Measurements from ENCODE around the gene RNF212. TPM values are rescaled to one million over a fixed set of nuclear protein-coding genes. Genes with fewer than 3 reads are reported as not detected.

The RNF212 gene
- total RNA-seq, 6 donors from 2014 or later: 2.7 to 14.7 (median 5.3) TPM

- no peak overlapping the region for H3K27ac ChIP-seq
- WGBS, 2 donors: 58 to 80% methylated on average over 2 to 10 of the region's 16 CpGs
- TF ChIP-seq POLR2A (IDR thresholded peaks at IDR 0.05) (no peak), CTCF (IDR thresholded peaks at IDR 0.05) (no peak), POLR2AphosphoS5 (IDR thresholded peaks at IDR 0.05) (no peak), EP300 (IDR thresholded peaks at IDR 0.05) (no peak)
- ATAC-seq (ENCODE audit: low FRiP score in 2 of 2) (peak; percentile 16 to 27), DNase-seq (peak in 1 of 2 donors; percentile 56)
- H3K4me1 ChIP-seq: peaks cover 0 to 11% (median 0%) of the 10 kb centered on the region in 4 donors
- peaks cover 0 to 10% (median 2%) of the 10 kb centered on the region in 4 donors for H3K27me3 ChIP-seq
- H3K4me3 ChIP-seq: no peak overlapping the region
- H3K9me3 ChIP-seq: no peaks in the 10 kb centered on the region
- H3K36me3 ChIP-seq: no peaks in the 10 kb centered on the region
Measured at GRCh38 chr4:1058997-1059665, 54.2 kb downstream of the RNF212 start.

GRCh38 chr4:1058198-1058996, 55.0 kb downstream of the RNF212 start:
- whole genome bisulfite sequencing, 2 donors: 64 to 65% methylated on average over 26 to 35 of the region's 35 CpGs
- Histone ChIP-seq H3K9me3 (no peaks in the 10 kb centered on the region), H3K27ac (no peak overlapping the region), H3K4me1 (peaks cover 0 to 11% (median 0%) of the 10 kb centered on the region in 4 donors), H3K27me3 (peaks cover 0 to 10% (median 2%) of the 10 kb centered on the region in 4 donors), H3K4me3 (no peak overlapping the region), H3K36me3 (no peaks in the 10 kb centered on the region)
- TF ChIP-seq POLR2AphosphoS5 (IDR thresholded peaks at IDR 0.05): no peak
- TF ChIP-seq CTCF (IDR thresholded peaks at IDR 0.05): no peak
- TF ChIP-seq EP300 (IDR thresholded peaks at IDR 0.05): no peak
- no peak for TF ChIP-seq POLR2A (IDR thresholded peaks at IDR 0.05)
- ATAC-seq (ENCODE audit: low FRiP score in 2 of 2): peak in 1 of 2 donors; percentile 66
- DNase-seq: peak in 1 of 2 donors; percentile 54

- Histone ChIP-seq H3K27ac (no peak overlapping the region), H3K27me3 (peaks cover 0 to 10% (median 2%) of the 10 kb centered on the region in 4 donors), H3K9me3 (no peaks in the 10 kb centered on the region), H3K4me1 (peaks cover 0 to 17% (median 2%) of the 10 kb centered on the region in 4 donors), H3K36me3 (no peaks in the 10 kb centered on the region), H3K4me3 (no peak overlapping the region)
- no peak for ATAC-seq (ENCODE audit: low FRiP score in 2 of 2)
- whole genome bisulfite sequencing, 2 donors: 77% methylated on average over 7 of the region's 7 CpGs
- DNase-seq: no peak
- TF ChIP-seq POLR2AphosphoS5 (IDR thresholded peaks at IDR 0.05) (no peak), CTCF (IDR thresholded peaks at IDR 0.05) (no peak)
Measured at GRCh38 chr4:1057403-1057745, 56.0 kb downstream of the RNF212 start.

- ATAC-seq (ENCODE audit: low FRiP score in 2 of 2) (no peak), DNase-seq (peak in 1 of 2 donors; percentile 65)
- WGBS, 2 donors: 82 to 84% methylated on average over 19 to 28 of the region's 28 CpGs
- Histone ChIP-seq H3K4me3 (no peak overlapping the region), H3K27me3 (peaks cover 0 to 10% (median 3%) of the 10 kb centered on the region in 4 donors), H3K36me3 (no peaks in the 10 kb centered on the region), H3K9me3 (no peaks in the 10 kb centered on the region), H3K4me1 (peaks cover 0 to 17% (median 2%) of the 10 kb centered on the region in 4 donors), H3K27ac (no peak overlapping the region)
- TF ChIP-seq EP300 (IDR thresholded peaks at IDR 0.05) (no peak), CTCF (IDR thresholded peaks at IDR 0.05) (no peak), POLR2A (IDR thresholded peaks at IDR 0.05) (no peak), POLR2AphosphoS5 (IDR thresholded peaks at IDR 0.05) (no peak)
Measured at GRCh38 chr4:1056671-1057402, 56.5 kb downstream of the RNF212 start.

Data from upper lobe of left lung (tissue), 6 donors.